Thoracic aorta (tissue), 2 donors: ENCODE data around the gene LARP1B. TPM values are rescaled to one million over a fixed set of nuclear protein-coding genes. Genes with fewer than 3 reads are reported as not detected.
"Not testable (repeated sequence)": the region's sequence is repeated elsewhere in the genome, so short reads cannot be mapped to it uniquely, and the experiment has no call there.

Source experiments
- ATAC-seq: fragments of 150-250 bp; one replicate; pipeline ENCODE4 v1.8.0; 2017; ENCODE audit warnings: low read depth; ENCODE audit not compliant: insufficient number of reproducible peaks, low FRiP score
- DNase-seq: peaks from one replicate; pipeline ENCODE4 v3.0.0-alpha.2; 2020; ENCODE audit warnings: low spot score
- H3K27ac ChIP-seq, 2 donors: fragments of 200-600 bp; sonication (generic); 1 replicate in 1 of 2; 2 replicates in 1 of 2; pipeline ENCODE4 v1.5.1; 2016; ENCODE audit warnings: mild to moderate bottlenecking in 2 of 2, moderate library complexity in 2 of 2
- H3K27me3 ChIP-seq: fragments of 200-600 bp; sonication (generic); replicated peaks from 2 replicates; pipeline ENCODE4 v1.6.0; 2016; ENCODE audit warnings: mild to moderate bottlenecking; ENCODE audit not compliant: insufficient read depth
- H3K36me3 ChIP-seq: fragments of 200-600 bp; sonication (generic); one replicate; pipeline ENCODE4 v1.5.1; 2016
- H3K4me1 ChIP-seq, 2 donors: fragments of 200-600 bp; sonication (generic); 1 replicate in 1 of 2; 2 replicates in 1 of 2; pipeline versions ENCODE4 v1.5.1 to v1.6.0; 2016; ENCODE audit warnings: low read depth in 2 of 2, mild to moderate bottlenecking in 1 of 2; ENCODE audit not compliant: control insufficient read depth in 1 of 2
- H3K4me3 ChIP-seq: fragments of 200-600 bp; sonication (generic); 2 replicates; pipeline ENCODE4 v1.5.1; 2016; ENCODE audit warnings: mild to moderate bottlenecking
- H3K9me3 ChIP-seq: fragments of 200-600 bp; sonication (generic); 2 replicates; pipeline ENCODE4 v1.5.1; 2016
- CTCF ChIP-seq: fragments of 200-600 bp; sonication (generic); IDR thresholded peaks from one replicate; pipeline ENCODE4 v1.5.1; 2019; ENCODE audit warnings: antibody characterized with exemption
- total RNA-seq, 2 donors: library from RNA; depleted of rRNA; stranded (reverse); fragments of >200 nt; gene quantifications; one replicate each; pipeline versions ENCODE4 v1.1.0 to v1.2.3, GENCODE V29; 2016

The LARP1B gene
- 10 to 100 TPM; 24.9 to 42.5 TPM for total RNA-seq

- TF ChIP-seq CTCF: no peak
- H3K4me1 ChIP-seq: peaks cover 2 to 10% of the 10 kb centered on the region in 2 donors
- H3K9me3 ChIP-seq: no peaks in the 10 kb centered on the region
- peak within 1 kb of the TSS; percentile 92 for H3K27ac ChIP-seq
- no peaks in the 10 kb centered on the region for H3K27me3 ChIP-seq
- peak; percentile 81 for DNase-seq
- H3K4me3 ChIP-seq: peak within 1 kb of the TSS; percentile 91
- H3K36me3 ChIP-seq: no peaks in the 10 kb centered on the region
- peak; percentile 94 for ATAC-seq
Observed at GRCh38 chr4:128060699-128061565, at the start of gene LARP1B. Gene LARP1B (plus strand): TSS chr4:128061312. CDS start chr4:128074952, 13,640 bp downstream.

GRCh38 chr4:128025319-128025718, 35.8 kb upstream of the LARP1B start:
- H3K4me1 ChIP-seq: no peaks in the 10 kb centered on the region
- H3K27ac ChIP-seq: no peak overlapping the region
- ATAC-seq: no peak
- TF ChIP-seq CTCF: no peak
- H3K36me3 ChIP-seq: peaks cover 26% of the 10 kb centered on the region
- DNase-seq: no peak
- no peaks in the 10 kb centered on the region for H3K27me3 ChIP-seq
- no peak overlapping the region for H3K4me3 ChIP-seq
- H3K9me3 ChIP-seq: no peaks in the 10 kb centered on the region

- DNase-seq: no peak
- Histone ChIP-seq H3K9me3 (no peaks in the 10 kb centered on the region), H3K4me3 (no peak overlapping the region), H3K27me3 (no peaks in the 10 kb centered on the region), H3K36me3 (peaks cover 13% of the 10 kb centered on the region), H3K27ac (no peak overlapping the region), H3K4me1 (no peaks in the 10 kb centered on the region)
- no peak for ATAC-seq
- no peak for TF ChIP-seq CTCF
Observed at GRCh38 chr4:128029907-128030306, 31.2 kb upstream of the LARP1B start.

GRCh38 chr4:128031756-128032384, 29.2 kb upstream of the LARP1B start:
- peaks cover 15% of the 10 kb centered on the region for H3K36me3 ChIP-seq
- no peak overlapping the region for H3K27ac ChIP-seq
- DNase-seq (no peak), ATAC-seq (no peak)
- H3K9me3 ChIP-seq: no peaks in the 10 kb centered on the region
- H3K4me1 ChIP-seq: no peaks in the 10 kb centered on the region
- TF ChIP-seq CTCF: no peak
- no peaks in the 10 kb centered on the region for H3K27me3 ChIP-seq
- no peak overlapping the region for H3K4me3 ChIP-seq

- ATAC-seq (no peak), DNase-seq (no peak)
- no peak for TF ChIP-seq CTCF
- no peaks in the 10 kb centered on the region for H3K4me1 ChIP-seq
- H3K36me3 ChIP-seq: peaks cover 5% of the 10 kb centered on the region
- no peaks in the 10 kb centered on the region for H3K27me3 ChIP-seq
- no peak overlapping the region for H3K4me3 ChIP-seq
- no peaks in the 10 kb centered on the region for H3K9me3 ChIP-seq
- H3K27ac ChIP-seq: no peak overlapping the region
Observed at GRCh38 chr4:128039568-128039967, 21.5 kb upstream of the LARP1B start.

- DNase-seq, H3K27ac ChIP-seq, H3K27me3 ChIP-seq, H3K9me3 ChIP-seq, H3K4me1 ChIP-seq, H3K36me3 ChIP-seq, ATAC-seq, H3K4me3 ChIP-seq: not testable (repeated sequence)
Observed at GRCh38 chr4:128047019-128047418, 14.1 kb upstream of the LARP1B start.

GRCh38 chr4:128047514-128047913, 13.6 kb upstream of the LARP1B start:
- not testable (repeated sequence) for H3K27me3 ChIP-seq, H3K27ac ChIP-seq, H3K4me3 ChIP-seq, H3K4me1 ChIP-seq, DNase-seq, H3K36me3 ChIP-seq, ATAC-seq, H3K9me3 ChIP-seq
